ENCODE data around the gene TIGD6. TPM values are rescaled to one million over a fixed set of nuclear protein-coding genes. Genes with fewer than 3 reads are reported as not detected.

Gene TIGD6
- total RNA-seq, 1 experiment from 2014 or later, result 3.8 TPM

DNA sequence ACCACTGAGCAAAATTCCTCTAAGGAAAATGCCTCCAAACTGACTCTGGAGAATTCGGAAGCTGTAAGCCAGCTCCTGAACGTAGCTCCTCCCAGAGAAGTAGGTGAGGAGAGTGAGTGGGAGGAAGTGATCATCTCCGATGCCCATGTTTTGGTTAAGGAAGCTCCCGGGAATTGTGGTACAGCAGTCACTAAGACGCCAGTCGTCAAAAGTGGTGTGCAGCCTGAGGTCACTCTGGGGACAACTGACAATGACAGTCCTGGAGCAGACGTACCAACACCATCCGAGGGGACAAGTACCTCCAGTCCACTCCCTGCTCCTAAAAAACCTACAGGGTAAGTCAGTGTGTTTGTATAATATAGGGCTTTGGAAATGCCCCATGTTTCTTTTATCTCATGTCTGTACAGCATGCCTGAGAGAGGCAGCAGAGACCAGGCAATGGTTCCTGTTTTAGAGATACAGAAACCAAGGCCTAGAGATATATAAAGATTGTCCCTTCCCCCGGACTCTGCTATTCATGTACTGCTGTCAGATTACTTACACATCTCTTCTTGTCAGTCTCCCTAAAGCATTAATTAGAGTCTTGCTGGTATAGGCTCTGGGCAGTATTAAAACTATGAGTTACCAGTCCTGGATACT is 24.0 kb upstream of the TIGD6 start:
- Histone ChIP-seq H3K36me3 (peaks cover 75% of the 10 kb centered on the region), H3K4me1 (peaks cover 23% of the 10 kb centered on the region), H3K27ac (no peak overlapping the region), H3K4me3 (no peak overlapping the region), H3K9me3 (replicated peaks) (no peaks in the 10 kb centered on the region), H3K27me3 (no peaks in the 10 kb centered on the region)
- DNase-seq, result no peak

GRCh38 chr5:150023136-150023535 is 22.7 kb upstream of the TIGD6 start:
- Histone ChIP-seq H3K27me3 (no peaks in the 10 kb centered on the region), H3K9me3 (replicated peaks) (no peaks in the 10 kb centered on the region), H3K4me3 (no peak overlapping the region), H3K27ac (no peak overlapping the region), H3K4me1 (peaks cover 23% of the 10 kb centered on the region), H3K36me3 (peaks cover 79% of the 10 kb centered on the region)
- DNase-seq, result no peak

- no peak overlapping the region for H3K4me3 ChIP-seq
- no peaks in the 10 kb centered on the region for H3K9me3 ChIP-seq (replicated peaks)
- peak overlapping the region; percentile 22; the same call in 1 of the 2 replicates for H3K27ac ChIP-seq
- DNase-seq, result no peak
- peaks cover 23% of the 10 kb centered on the region for H3K4me1 ChIP-seq
- H3K27me3 ChIP-seq, result no peaks in the 10 kb centered on the region
- H3K36me3 ChIP-seq, result peaks cover 80% of the 10 kb centered on the region
Observed at GRCh38 chr5:150022681-150023080, 22.2 kb upstream of the TIGD6 start.

DNA sequence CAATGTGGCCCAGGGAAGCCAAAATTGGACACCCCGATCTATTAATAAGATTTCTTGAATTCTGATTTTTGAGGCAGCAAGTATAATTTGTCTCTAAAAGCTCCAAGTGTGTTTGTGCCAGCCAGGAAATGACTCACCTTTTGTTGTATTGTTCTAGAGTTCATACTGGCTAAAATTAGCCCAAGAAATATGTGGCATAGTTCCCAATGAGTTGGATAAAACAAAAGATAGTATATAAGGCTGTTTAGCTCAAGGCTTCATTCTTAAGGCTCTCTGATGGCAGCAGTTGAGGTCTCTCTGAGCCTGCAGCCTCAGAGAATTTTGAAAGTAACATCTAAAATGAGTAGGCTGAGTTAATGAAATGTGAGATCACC is 21.7 kb upstream of the TIGD6 start:
- peak overlapping the region; percentile 22; the same call in 1 of the 2 replicates for H3K27ac ChIP-seq
- H3K27me3 ChIP-seq, result no peaks in the 10 kb centered on the region
- peaks cover 83% of the 10 kb centered on the region for H3K36me3 ChIP-seq
- H3K4me1 ChIP-seq, result peaks cover 27% of the 10 kb centered on the region
- no peak overlapping the region for H3K4me3 ChIP-seq
- H3K9me3 ChIP-seq (replicated peaks), result no peaks in the 10 kb centered on the region
- DNase-seq, result peak in 1 of 2 experiments; percentile 17

- no peak for DNase-seq
- Histone ChIP-seq H3K36me3 (peaks cover 83% of the 10 kb centered on the region), H3K4me1 (peaks cover 27% of the 10 kb centered on the region), H3K4me3 (no peak overlapping the region), H3K27ac (peak overlapping the region; percentile 22; the same call in 1 of the 2 replicates), H3K9me3 (replicated peaks) (no peaks in the 10 kb centered on the region), H3K27me3 (no peaks in the 10 kb centered on the region)
Observed at GRCh38 chr5:150021491-150022157, 21.2 kb upstream of the TIGD6 start.

GRCh38 chr5:150020249-150020648 is 19.8 kb upstream of the TIGD6 start:
- Histone ChIP-seq H3K9me3 (replicated peaks) (0 out of 2 replicates have a peak, but pooled peaks cover 7% of the 10 kb centered on the region), H3K36me3 (peaks cover 84% of the 10 kb centered on the region), H3K27me3 (no peaks in the 10 kb centered on the region), H3K27ac (no peak overlapping the region), H3K4me1 (peaks cover 27% of the 10 kb centered on the region), H3K4me3 (no peak overlapping the region)
- no peak for DNase-seq

GRCh38 chr5:150017226-150018005 is 17.0 kb upstream of the TIGD6 start:
- peaks cover 26% of the 10 kb centered on the region for H3K4me1 ChIP-seq
- H3K9me3 ChIP-seq (replicated peaks), result 0 out of 2 replicates have a peak, but pooled peaks cover 17% of the 10 kb centered on the region
- no peaks in the 10 kb centered on the region for H3K27me3 ChIP-seq
- no peak for DNase-seq
- no peak overlapping the region for H3K27ac ChIP-seq
- H3K36me3 ChIP-seq, result peaks cover 94% of the 10 kb centered on the region
- H3K4me3 ChIP-seq, result no peak overlapping the region

- Histone ChIP-seq H3K4me3 (no peak overlapping the region), H3K4me1 (peaks cover 17% of the 10 kb centered on the region), H3K27me3 (no peaks in the 10 kb centered on the region), H3K27ac (no peak overlapping the region), H3K9me3 (replicated peaks) (0 out of 2 replicates have a peak, but pooled peaks cover 17% of the 10 kb centered on the region), H3K36me3 (peaks cover 95% of the 10 kb centered on the region)
- no peak for DNase-seq
Observed at GRCh38 chr5:150016537-150016936, 16.1 kb upstream of the TIGD6 start.

- H3K4me3 ChIP-seq, result no peak overlapping the region
- H3K9me3 ChIP-seq (replicated peaks), result 0 out of 2 replicates have a peak, but pooled peaks cover 17% of the 10 kb centered on the region
- H3K36me3 ChIP-seq, result peaks cover 95% of the 10 kb centered on the region
- H3K4me1 ChIP-seq, result peaks cover 12% of the 10 kb centered on the region
- H3K27ac ChIP-seq, result no peak overlapping the region
- no peaks in the 10 kb centered on the region for H3K27me3 ChIP-seq
- DNase-seq, result no peak
Observed at GRCh38 chr5:150015415-150015814, 15.0 kb upstream of the TIGD6 start.

- Histone ChIP-seq H3K27me3 (no peaks in the 10 kb centered on the region), H3K4me1 (peaks cover 4% of the 10 kb centered on the region; the same call in 1 of the 2 replicates), H3K27ac (no peak overlapping the region), H3K9me3 (replicated peaks) (0 out of 2 replicates have a peak, but pooled peaks cover 17% of the 10 kb centered on the region), H3K36me3 (peaks cover 95% of the 10 kb centered on the region), H3K4me3 (no peak overlapping the region)
- no peak for DNase-seq
Observed at GRCh38 chr5:150014456-150014855, 14.0 kb upstream of the TIGD6 start.

DNA sequence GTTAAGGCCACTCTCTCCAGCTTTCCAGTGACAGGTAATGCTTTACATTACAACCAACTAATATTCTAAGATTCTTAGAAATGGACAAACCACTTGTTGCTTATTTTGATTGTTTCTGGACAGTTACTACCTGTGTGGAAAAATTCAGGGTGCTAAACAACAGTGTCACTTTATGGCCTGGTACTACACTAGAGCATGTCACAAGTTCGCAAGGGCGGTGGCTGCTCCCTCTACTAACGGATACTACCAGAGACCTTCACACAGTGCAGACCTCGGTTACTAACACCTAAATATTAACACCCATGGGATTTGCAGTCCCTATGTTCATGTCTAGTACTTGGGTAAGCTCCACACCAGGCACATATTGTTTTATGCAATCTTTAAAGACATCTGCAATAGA is 13.5 kb upstream of the TIGD6 start:
- Histone ChIP-seq H3K36me3 (peaks cover 94% of the 10 kb centered on the region), H3K4me1 (peaks cover 4% of the 10 kb centered on the region; the same call in 1 of the 2 replicates), H3K4me3 (no peak overlapping the region), H3K27me3 (no peaks in the 10 kb centered on the region), H3K9me3 (replicated peaks) (0 out of 2 replicates have a peak, but pooled peaks cover 17% of the 10 kb centered on the region), H3K27ac (no peak overlapping the region)
- DNase-seq, result no peak

GRCh38 chr5:150009671-150010387 is 9.4 kb upstream of the TIGD6 start:
- no peaks in the 10 kb centered on the region for H3K27me3 ChIP-seq
- DNase-seq, result no peak
- peaks cover 87% of the 10 kb centered on the region for H3K36me3 ChIP-seq
- no peak overlapping the region for H3K27ac ChIP-seq
- 0 out of 2 replicates have a peak, but pooled peaks cover 6% of the 10 kb centered on the region for H3K9me3 ChIP-seq (replicated peaks)
- no peaks in the 10 kb centered on the region for H3K4me1 ChIP-seq
- H3K4me3 ChIP-seq, result no peak overlapping the region

DNA sequence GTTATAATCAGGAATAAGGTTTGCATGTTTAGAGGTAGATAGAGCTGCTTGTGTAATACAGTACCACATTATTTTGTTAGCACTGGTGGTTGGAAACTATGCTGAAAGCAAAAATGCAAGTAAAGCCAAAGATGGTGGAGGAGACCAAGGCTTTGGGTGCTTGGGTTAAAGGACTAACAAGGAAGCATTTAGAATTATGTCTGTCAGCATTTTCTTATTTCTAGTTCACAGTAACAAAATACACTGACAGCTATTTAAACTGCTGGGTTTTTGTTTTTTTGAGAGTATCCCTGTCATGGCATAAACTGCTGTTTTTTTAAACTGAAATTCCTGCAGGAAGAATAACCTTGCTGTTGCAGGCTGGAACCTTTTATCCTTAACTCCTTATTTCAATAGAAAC is 6.6 kb upstream of the TIGD6 start:
- Histone ChIP-seq H3K36me3 (peaks cover 63% of the 10 kb centered on the region), H3K9me3 (replicated peaks) (no peaks in the 10 kb centered on the region), H3K4me1 (no peaks in the 10 kb centered on the region), H3K4me3 (no peak overlapping the region), H3K27me3 (no peaks in the 10 kb centered on the region), H3K27ac (no peak overlapping the region)
- DNase-seq, result no peak

DNA sequence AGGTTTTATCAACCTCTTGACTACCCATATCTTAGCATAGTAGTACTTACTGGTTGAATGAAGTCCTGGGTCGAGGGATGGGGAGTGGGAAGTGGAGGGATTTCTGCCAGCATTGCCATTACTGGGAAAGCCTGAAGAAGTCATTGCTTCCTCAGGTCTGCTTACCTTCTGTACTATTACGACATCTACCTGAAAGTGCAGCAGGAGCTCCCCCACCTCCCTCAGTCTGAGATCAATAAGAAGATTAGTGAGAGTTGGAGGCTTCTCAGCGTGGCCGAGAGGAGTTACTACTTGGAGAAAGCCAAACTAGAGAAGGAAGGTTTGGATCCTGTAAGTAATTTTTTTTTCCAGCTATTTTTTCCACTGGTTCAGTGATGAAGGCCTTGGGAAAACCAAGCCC is 5.9 kb upstream of the TIGD6 start:
- Histone ChIP-seq H3K9me3 (replicated peaks) (no peaks in the 10 kb centered on the region), H3K27ac (no peak overlapping the region), H3K36me3 (peaks cover 58% of the 10 kb centered on the region), H3K27me3 (no peaks in the 10 kb centered on the region), H3K4me3 (no peak overlapping the region), H3K4me1 (no peaks in the 10 kb centered on the region)
- no peak for DNase-seq

All from SJCRH30 (cell line).